Nephron (organoid): ENCODE data around the gene CXCL10.

Experiments used
- H3K27ac Mint-ChIP-seq, 3 experiments: 2 replicates each; pipeline ENCODE4 v1.8.0; 2020; ENCODE audit warnings: mixed read lengths in 3 of 3, mild to moderate bottlenecking in 2 of 3, moderate library complexity in 1 of 3
- H3K27me3 Mint-ChIP-seq: 2 replicates; pipeline ENCODE4 v1.8.0; 2021; ENCODE audit warnings: low read depth, mild to moderate bottlenecking, moderate library complexity, mixed read lengths
- H3K36me3 Mint-ChIP-seq: 2 replicates; pipeline ENCODE4 v1.8.0; 2020; ENCODE audit warnings: low read depth, mixed read lengths
- H3K4me1 Mint-ChIP-seq: 2 replicates; pipeline ENCODE4 v1.8.0; 2020; ENCODE audit warnings: mixed read lengths
- H3K4me3 Mint-ChIP-seq, 3 experiments: 2 replicates each; pipeline ENCODE4 v1.8.0; 2020; ENCODE audit warnings: mild to moderate bottlenecking in 3 of 3, mixed read lengths in 3 of 3, moderate library complexity in 2 of 3
- H3K9me3 Mint-ChIP-seq: 2 replicates; pipeline ENCODE4 v1.8.0; 2020; ENCODE audit warnings: mixed read lengths
- CTCF ChIP-seq, 3 experiments: fragments of 200-600 bp; sonication (generic); IDR thresholded peaks; one replicate each; pipeline ENCODE4 v1.5.0; 2021; ENCODE audit warnings: antibody characterized with exemption in 3 of 3; ENCODE audit not compliant: unreplicated experiment in 3 of 3

The CXCL10 gene

GRCh38 chr4:76011018-76011670 is 12.2 kb downstream of the CXCL10 start:
- H3K27ac Mint-ChIP-seq, result peak overlapping the region; percentile 96 to 99 (median 97)
- H3K4me1 Mint-ChIP-seq, result peaks cover 22% of the 10 kb centered on the region
- H3K9me3 Mint-ChIP-seq, result no peaks in the 10 kb centered on the region
- no peak overlapping the region for H3K4me3 Mint-ChIP-seq
- H3K36me3 Mint-ChIP-seq, result no peaks in the 10 kb centered on the region
- TF ChIP-seq CTCF (IDR thresholded peaks at IDR 0.05; ENCODE audit: unreplicated experiment in 3 of 3), result no peak
- no peaks in the 10 kb centered on the region for H3K27me3 Mint-ChIP-seq

- no peak for TF ChIP-seq CTCF (IDR thresholded peaks at IDR 0.05; ENCODE audit: unreplicated experiment in 3 of 3)
- H3K9me3 Mint-ChIP-seq, result no peaks in the 10 kb centered on the region
Measured at GRCh38 chr4:76010576-76010975, 12.7 kb downstream of the CXCL10 start.

GRCh38 chr4:76009311-76009710 is 14.0 kb downstream of the CXCL10 start:
- Mint-ChIP-seq H3K4me1 (peaks cover 22% of the 10 kb centered on the region), H3K36me3 (no peaks in the 10 kb centered on the region), H3K27me3 (no peaks in the 10 kb centered on the region), H3K27ac (no peak overlapping the region), H3K4me3 (no peak overlapping the region), H3K9me3 (no peaks in the 10 kb centered on the region)
- TF ChIP-seq CTCF (IDR thresholded peaks at IDR 0.05; ENCODE audit: unreplicated experiment in 3 of 3), result no peak

More at GRCh38 chr4:76010576-76010975, 12.7 kb downstream of the CXCL10 start:
- Mint-ChIP-seq H3K27me3 (no peaks in the 10 kb centered on the region), H3K36me3 (no peaks in the 10 kb centered on the region), H3K4me1 (peaks cover 22% of the 10 kb centered on the region), H3K4me3 (no peak overlapping the region), H3K27ac (no peak overlapping the region)

- H3K9me3 Mint-ChIP-seq, result no peaks in the 10 kb centered on the region
- H3K4me3 Mint-ChIP-seq, result no peak within 1 kb of the TSS
- no peaks in the 10 kb centered on the region for H3K36me3 Mint-ChIP-seq
- H3K4me1 Mint-ChIP-seq, result peaks cover 10% of the 10 kb centered on the region
- H3K27ac Mint-ChIP-seq, result no peak within 1 kb of the TSS
- TF ChIP-seq CTCF (IDR thresholded peaks at IDR 0.05; ENCODE audit: unreplicated experiment in 3 of 3), result no peak
- peaks cover 4% of the 10 kb centered on the region for H3K27me3 Mint-ChIP-seq
Measured at GRCh38 chr4:76007089-76007862, 16.0 kb downstream of the CXCL10 start, which contains the start of gene CXCL9. Gene CXCL9, minus strand, starts transcription at chr4:76007509. Its CDS starts 60 bp downstream, at chr4:76007449.

GRCh38 chr4:76003620-76004019 is 19.7 kb downstream of the CXCL10 start:
- Mint-ChIP-seq H3K27ac (no peak overlapping the region), H3K9me3 (no peaks in the 10 kb centered on the region), H3K4me3 (no peak overlapping the region), H3K27me3 (peaks cover 4% of the 10 kb centered on the region), H3K36me3 (no peaks in the 10 kb centered on the region), H3K4me1 (no peaks in the 10 kb centered on the region)
- no peak for TF ChIP-seq CTCF (IDR thresholded peaks at IDR 0.05; ENCODE audit: unreplicated experiment in 3 of 3)
